Endometrium (tissue), 2 donors: ENCODE results near the gene GAPT.
"Not testable (repeated sequence)": the region's sequence is repeated elsewhere in the genome, so short reads cannot be mapped to it uniquely, and the experiment has no call there.

Experiments
- FAIRE-seq: peaks from 2 replicates; lab custom pipeline; 2012; peaks lifted over from hg19 to GRCh38; lab: Jason Lieb, UNC
- donor health status: control.
- donor health status: control.

Gene GAPT

GRCh38 chr5:58505502-58505901 lies 14.3 kb downstream of the GAPT start:
- no peak for FAIRE-seq

GRCh38 chr5:58505971-58506640 lies 14.9 kb downstream of the GAPT start:
- no peak for FAIRE-seq

- FAIRE-seq = no peak
Measured at GRCh38 chr5:58507715-58508114, 16.5 kb downstream of the GAPT start.

GRCh38 chr5:58517198-58517597 lies 26.0 kb downstream of the GAPT start:
- no peak for FAIRE-seq

- FAIRE-seq = no peak
Measured at GRCh38 chr5:58523956-58524355, 32.7 kb downstream of the GAPT start.

- no peak for FAIRE-seq
Measured at GRCh38 chr5:58524571-58524970, 33.3 kb downstream of the GAPT start.

GRCh38 chr5:58530942-58531490 lies 39.8 kb downstream of the GAPT start:
- FAIRE-seq = no peak

- FAIRE-seq = not testable (repeated sequence)
Measured at GRCh38 chr5:58541935-58542334, 50.7 kb downstream of the GAPT start.

GRCh38 chr5:58542709-58543108 lies 51.5 kb downstream of the GAPT start:
- FAIRE-seq = no peak

GRCh38 chr5:58543723-58544122 lies 52.5 kb downstream of the GAPT start:
- FAIRE-seq = no peak

GRCh38 chr5:58544195-58544594 lies 53.0 kb downstream of the GAPT start:
- FAIRE-seq = no peak

- no peak for FAIRE-seq
Measured at GRCh38 chr5:58544926-58545325, 53.7 kb downstream of the GAPT start.

- FAIRE-seq = no peak
Measured at GRCh38 chr5:58545912-58546311, 54.7 kb downstream of the GAPT start.
